H9 (cell line): ENCODE data around the gene NBPF4. TPM values are rescaled to one million over a fixed set of nuclear protein-coding genes. Genes with fewer than 3 reads are reported as not detected.

Experiments
- DNase-seq: peaks from one replicate; pipeline ENCODE4 v3.0.0-alpha.2; 2017
- H2AFZ ChIP-seq: one replicate; pipeline ENCODE4 v1.6.1; 2013; ENCODE audit warnings: mild to moderate bottlenecking, low read length, control low read depth, moderate library complexity
- H2AK5ac ChIP-seq: 2 replicates; pipeline ENCODE4 v1.6.1; 2013; ENCODE audit warnings: low read length, control low read depth, mixed read lengths; ENCODE audit not compliant: insufficient read length
- H2BK120ac ChIP-seq: one replicate; pipeline ENCODE4 v1.6.1; 2013; ENCODE audit warnings: low read depth, mild to moderate bottlenecking, low read length, control low read depth, inconsistent platforms; ENCODE audit not compliant: poor library complexity, severe bottlenecking
- H2BK12ac ChIP-seq: 2 replicates; pipeline ENCODE4 v1.6.1; 2013; ENCODE audit warnings: low read length, control low read depth, mixed read lengths, low read depth; ENCODE audit not compliant: insufficient read length
- H2BK15ac ChIP-seq: 2 replicates; pipeline ENCODE4 v1.6.1; 2013; ENCODE audit warnings: low read depth, low read length, control low read depth
- H2BK20ac ChIP-seq: one replicate; pipeline ENCODE4 v1.6.1; 2013; ENCODE audit warnings: low read depth, mild to moderate bottlenecking, low read length, control low read depth, inconsistent platforms; ENCODE audit not compliant: poor library complexity, severe bottlenecking
- H2BK5ac ChIP-seq: 2 replicates; pipeline ENCODE4 v1.6.1; 2013; ENCODE audit warnings: low read length, control low read depth, mixed read lengths; ENCODE audit not compliant: insufficient read length
- H3K14ac ChIP-seq: 2 replicates; pipeline ENCODE4 v1.6.1; 2013; ENCODE audit warnings: low read length, control low read depth; ENCODE audit not compliant: insufficient read depth
- H3K18ac ChIP-seq: 2 replicates; pipeline ENCODE4 v1.6.1; 2013; ENCODE audit warnings: low read depth, mild to moderate bottlenecking, mixed read lengths, low read length, control low read depth; ENCODE audit not compliant: insufficient read length
- H3K23ac ChIP-seq: 2 replicates; pipeline ENCODE4 v1.6.1; 2013; ENCODE audit warnings: low read length, control low read depth, mixed read lengths, low read depth; ENCODE audit not compliant: insufficient read length
- H3K23me2 ChIP-seq: 2 replicates; pipeline ENCODE4 v1.6.1; 2013; ENCODE audit warnings: low read depth, mild to moderate bottlenecking, mixed read lengths, low read length, control low read depth; ENCODE audit not compliant: insufficient read length, poor library complexity, severe bottlenecking
- H3K27ac ChIP-seq: 2 replicates; pipeline ENCODE4 v1.5.1; 2013; ENCODE audit warnings: low read length, control low read depth, mixed read lengths, low read depth; ENCODE audit not compliant: insufficient read length
- H3K27me3 ChIP-seq: 2 replicates; pipeline ENCODE4 v1.6.1; 2013; ENCODE audit warnings: low read length, control low read depth, inconsistent platforms; ENCODE audit not compliant: insufficient read depth
- H3K4ac ChIP-seq: 2 replicates; pipeline ENCODE4 v1.6.1; 2013; ENCODE audit warnings: low read depth, mild to moderate bottlenecking, control low read depth, inconsistent platforms, low read length, moderate library complexity
- H3K4me1 ChIP-seq: 2 replicates; pipeline ENCODE4 v1.6.1; 2013; ENCODE audit warnings: low read length, control low read depth, inconsistent platforms; ENCODE audit not compliant: insufficient read depth
- H3K4me2 ChIP-seq: 2 replicates; pipeline ENCODE4 v1.6.1; 2013; ENCODE audit warnings: low read length, control low read depth, mixed read lengths; ENCODE audit not compliant: insufficient read length, insufficient read depth
- H3K56ac ChIP-seq: 2 replicates; pipeline ENCODE4 v1.6.1; 2013; ENCODE audit warnings: low read depth, mild to moderate bottlenecking, mixed read lengths, low read length, control low read depth; ENCODE audit not compliant: insufficient read length
- H3K79me1 ChIP-seq: 2 replicates; pipeline ENCODE4 v1.6.1; 2013; ENCODE audit warnings: low read depth, mild to moderate bottlenecking, moderate library complexity, low read length, control low read depth, inconsistent platforms; ENCODE audit not compliant: insufficient read depth, poor library complexity, severe bottlenecking
- H3K79me2 ChIP-seq: 2 replicates; pipeline ENCODE4 v1.6.1; 2013; ENCODE audit warnings: low read length, control low read depth, inconsistent platforms; ENCODE audit not compliant: insufficient read depth
- H3K9ac ChIP-seq: 2 replicates; pipeline ENCODE4 v1.6.1; 2013; ENCODE audit warnings: low read length, control low read depth, mixed read lengths; ENCODE audit not compliant: insufficient read length; ENCODE audit errors: extremely low read depth
- H3K9me3 ChIP-seq: one replicate; pipeline ENCODE4 v1.6.1; 2013; ENCODE audit warnings: low read depth, low read length, inconsistent platforms; ENCODE audit not compliant: control insufficient read depth
- H3T11ph ChIP-seq: one replicate; pipeline ENCODE4 v1.6.1; 2013; ENCODE audit warnings: mild to moderate bottlenecking, low read length, control low read depth, inconsistent platforms
- H4K20me1 ChIP-seq: one replicate; pipeline ENCODE4 v1.6.1; 2013; ENCODE audit not compliant: control insufficient read depth, insufficient read length, insufficient read depth
- H4K5ac ChIP-seq: 2 replicates; pipeline ENCODE4 v1.6.1; 2013; ENCODE audit warnings: low read depth, mild to moderate bottlenecking, mixed read lengths, low read length, control low read depth; ENCODE audit not compliant: insufficient read length
- H4K8ac ChIP-seq: replicated peaks from 2 replicates; pipeline ENCODE4 v1.6.1; 2013; ENCODE audit warnings: low read length, control low read depth, mixed read lengths, low read depth; ENCODE audit not compliant: insufficient read length
- H4K91ac ChIP-seq: 2 replicates; pipeline ENCODE4 v1.6.1; 2013; ENCODE audit warnings: low read depth, mild to moderate bottlenecking, moderate library complexity, mixed read lengths, low read length, control low read depth; ENCODE audit not compliant: insufficient read length
- H3K27ac Mint-ChIP-seq, 3 experiments: 2 replicates in 2 of 3; 3 replicates in 1 of 3; pipeline ENCODE4 v1.8.0; 2020 to 2021; ENCODE audit warnings: mixed read lengths in 3 of 3, mild to moderate bottlenecking in 1 of 3, moderate library complexity in 1 of 3
- H3K27me3 Mint-ChIP-seq: 2 replicates; pipeline ENCODE4 v1.8.0; 2021; ENCODE audit warnings: low read depth, mild to moderate bottlenecking, moderate library complexity, mixed read lengths
- H3K36me3 Mint-ChIP-seq, 3 experiments: 2 replicates in 2 of 3; 3 replicates in 1 of 3; pipeline ENCODE4 v1.8.0; 2020 to 2021; ENCODE audit warnings: low read depth in 3 of 3, mixed read lengths in 3 of 3; ENCODE audit not compliant: insufficient read depth in 1 of 3
- H3K4me1 Mint-ChIP-seq, 2 experiments: 2 replicates each; pipeline ENCODE4 v1.8.0; 2020; ENCODE audit warnings: mixed read lengths in 2 of 2
- H3K4me3 Mint-ChIP-seq, 2 experiments: 2 replicates in 1 of 2; 3 replicates in 1 of 2; pipeline ENCODE4 v1.8.0; 2020 to 2021; ENCODE audit warnings: mild to moderate bottlenecking in 2 of 2, mixed read lengths in 2 of 2, moderate library complexity in 1 of 2
- H3K9me3 Mint-ChIP-seq, 2 experiments: 2 replicates in 1 of 2; 3 replicates in 1 of 2; pipeline ENCODE4 v1.8.0; 2020; ENCODE audit warnings: mild to moderate bottlenecking in 2 of 2, mixed read lengths in 2 of 2, moderate library complexity in 1 of 2
- WGBS: extraction: QIAGEN DNeasy Blood & Tissue Kit; methylation state at CpG from one replicate; pipeline ENCODE4 v1.1.7; 2013; ENCODE audit warnings: missing lambda C conversion rate, low lambda C conversion rate, mixed read lengths; ENCODE audit not compliant: insufficient read length; ENCODE audit errors: extremely low coverage; 5-methylcytosine and 5-hydroxymethylcytosine counted together
- total RNA-seq: library from RNA; stranded (reverse); gene quantifications from 2 replicates; pipeline ENCODE4 v1.2.1, GENCODE V29; 2021
- TF ChIP-seq, protein P1 (sequence below): fragments of 200-600 bp; sonication (generic); conservative IDR thresholded peaks from 3 replicates; pipeline ENCODE4 v1.8.0; 2021; ENCODE audit warnings: antibody characterized with exemption, mild to moderate bottlenecking

NBPF4 gene
- total RNA-seq, 1 experiment from 2014 or later: not detected

DNA sequence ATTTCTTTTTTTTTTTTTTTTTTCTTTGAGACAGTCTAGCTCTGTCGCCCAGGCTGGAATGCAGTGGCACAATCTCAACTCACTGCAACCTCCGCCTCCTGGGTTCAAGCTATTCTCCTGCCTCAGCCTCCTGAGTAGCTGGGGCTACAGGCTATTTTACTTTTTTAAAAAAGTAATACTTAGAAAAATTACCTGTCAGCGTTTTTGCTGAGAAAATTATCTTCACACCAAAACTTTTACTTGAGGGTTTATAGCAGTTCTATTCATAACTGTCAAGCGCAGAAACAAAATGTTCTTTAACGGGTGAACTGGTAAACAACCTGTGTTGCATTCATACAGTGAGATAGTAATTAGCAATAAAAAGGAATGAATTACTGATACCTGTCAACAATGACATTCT is 42.2 kb downstream of the NBPF4 start:
- Histone ChIP-seq H3K23ac (no peak overlapping the region), H3K27me3 (0 out of 2 replicates have a peak, but pooled peaks cover 2% of the 10 kb centered on the region), H2AFZ (no peak overlapping the region), H2BK15ac (no peak overlapping the region), H3K4ac (no peak overlapping the region), H2AK5ac (no peak overlapping the region), H3K56ac (no peak overlapping the region), H3K27ac (no peak overlapping the region), H4K8ac (no peak overlapping the region), H3K79me2 (peaks cover 7% of the 10 kb centered on the region; the same call in 1 of the 2 replicates), H3T11ph (no peak overlapping the region), H3K14ac (no peak overlapping the region), H2BK12ac (no peak overlapping the region), H3K4me2 (no peak overlapping the region), H3K4me1 (peaks cover 7% of the 10 kb centered on the region), H4K91ac (no peak overlapping the region), H2BK120ac (no peak overlapping the region), H2BK5ac (no peak overlapping the region), H3K79me1 (no peaks in the 10 kb centered on the region), H3K23me2 (peaks cover 5% of the 10 kb centered on the region), H4K20me1 (no peaks in the 10 kb centered on the region), H4K5ac (no peak overlapping the region), H3K9me3 (no peaks in the 10 kb centered on the region), H3K18ac (no peak overlapping the region), H2BK20ac (no peak overlapping the region), H3K9ac (no peak overlapping the region)
- peaks cover 4 to 7% of the 10 kb centered on the region in 2 experiments; a peak in 4 of 5 replicates for H3K9me3 Mint-ChIP-seq
- no peak overlapping the region for H3K27ac Mint-ChIP-seq
- peaks cover 0 to 11% (median 9%) of the 10 kb centered on the region in 3 experiments; a peak in 3 of 7 replicates for H3K36me3 Mint-ChIP-seq
- TF ChIP-seq, protein P1, sequence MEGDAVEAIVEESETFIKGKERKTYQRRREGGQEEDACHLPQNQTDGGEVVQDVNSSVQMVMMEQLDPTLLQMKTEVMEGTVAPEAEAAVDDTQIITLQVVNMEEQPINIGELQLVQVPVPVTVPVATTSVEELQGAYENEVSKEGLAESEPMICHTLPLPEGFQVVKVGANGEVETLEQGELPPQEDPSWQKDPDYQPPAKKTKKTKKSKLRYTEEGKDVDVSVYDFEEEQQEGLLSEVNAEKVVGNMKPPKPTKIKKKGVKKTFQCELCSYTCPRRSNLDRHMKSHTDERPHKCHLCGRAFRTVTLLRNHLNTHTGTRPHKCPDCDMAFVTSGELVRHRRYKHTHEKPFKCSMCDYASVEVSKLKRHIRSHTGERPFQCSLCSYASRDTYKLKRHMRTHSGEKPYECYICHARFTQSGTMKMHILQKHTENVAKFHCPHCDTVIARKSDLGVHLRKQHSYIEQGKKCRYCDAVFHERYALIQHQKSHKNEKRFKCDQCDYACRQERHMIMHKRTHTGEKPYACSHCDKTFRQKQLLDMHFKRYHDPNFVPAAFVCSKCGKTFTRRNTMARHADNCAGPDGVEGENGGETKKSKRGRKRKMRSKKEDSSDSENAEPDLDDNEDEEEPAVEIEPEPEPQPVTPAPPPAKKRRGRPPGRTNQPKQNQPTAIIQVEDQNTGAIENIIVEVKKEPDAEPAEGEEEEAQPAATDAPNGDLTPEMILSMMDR: no peak
- no peak overlapping the region for H3K4me3 Mint-ChIP-seq
- DNase-seq: no peak
- no CpG with 5 or more reads among the region's 5 CpGs for WGBS
- H3K4me1 Mint-ChIP-seq: peaks cover 20 to 26% of the 10 kb centered on the region in 2 experiments
- H3K27me3 Mint-ChIP-seq: peaks cover 10% of the 10 kb centered on the region
